DOHH2 (cell line): ENCODE data around the gene CBARP.

Source experiments
- CTCF ChIP-seq: fragments of 200-600 bp; sonication (generic); IDR thresholded peaks from one replicate; pipeline ENCODE4 v1.5.1; 2014; ENCODE audit warnings: antibody characterized with exemption, mild to moderate bottlenecking, low read depth, low read length; ENCODE audit not compliant: poor library complexity, severe bottlenecking
- EZH2phosphoT487 ChIP-seq: fragments of 200-600 bp; sonication (generic); IDR thresholded peaks from 2 replicates; pipeline ENCODE4 v1.6.1; 2017; ENCODE audit warnings: borderline replicate concordance, mild to moderate bottlenecking, antibody characterized with exemption, low read length, moderate library complexity, mixed read lengths

- TF ChIP-seq CTCF (no peak), EZH2phosphoT487 (no peak)
Observed at GRCh38 chr19:1255186-1256161, 17.7 kb upstream of the CBARP start.
